A549 (cell line): ENCODE measurements around the gene LACC1. TPM values are rescaled to one million over a fixed set of nuclear protein-coding genes. Genes with fewer than 3 reads are reported as not detected.

ENCODE experiments used
- ATAC-seq, 2 experiments: fragments of 200-7000 bp in 1 of 2; fragments of >200 bp in 1 of 2; cut with Nextera tagmentation in 1 of 2; cut with Tn5 transposase in 1 of 2; 3 replicates each; pipeline versions ENCODE4 v1.8.0 to v1.9.1; 2018 to 2020; ENCODE audit warnings: mild to moderate bottlenecking in 1 of 2, moderate library complexity in 1 of 2
- CTCF ChIA-PET: fragments of 300-600 bp; sonication (Branson Sonifier 250); formaldehyde crosslinking; extraction: SDS; loops from one replicate; lab custom pipeline; 2021; ENCODE audit warnings: antibody characterized with exemption, inconsistent platforms; lab: Yijun Ruan, JAX
- POLR2A ChIA-PET: fragments of 350-600 bp; formaldehyde crosslinking; extraction: SDS; loops from one replicate; lab custom pipeline; 2021; ENCODE audit warnings: antibody characterized with exemption, inconsistent platforms; lab: Yijun Ruan, JAX
- DNase-seq, 2 experiments: peaks; one replicate each; pipeline versions ENCODE4 v3.0.0 to v3.0.0-alpha.2; 2011 to 2016; ENCODE audit warnings: low read depth in 1 of 2, low spot score in 1 of 2
- FAIRE-seq: peaks from 2 replicates; lab custom pipeline; 2011; peaks lifted over from hg19 to GRCh38; lab: Jason Lieb, UNC
- H3K27ac ChIP-seq, 2 experiments: fragments of >200 bp; sonication (Bioruptor Twin); formaldehyde crosslinking; 3 replicates each; pipeline ENCODE4 v1.5.1; 2016 to 2017
- H3K4me1 ChIP-seq: fragments of >200 bp; sonication (Bioruptor Twin); formaldehyde crosslinking; 3 replicates; pipeline ENCODE4 v1.6.1; 2016
- H3K4me2 ChIP-seq: fragments of >200 bp; sonication (Bioruptor Twin); formaldehyde crosslinking; 3 replicates; pipeline ENCODE4 v1.6.1; 2016
- H3K4me3 ChIP-seq: fragments of >200 bp; sonication (Bioruptor Twin); formaldehyde crosslinking; 3 replicates; pipeline ENCODE4 v1.5.1; 2016
- H3K9me3 ChIP-seq: fragments of >200 bp; sonication (Bioruptor Twin); formaldehyde crosslinking; 3 replicates; pipeline ENCODE4 v1.6.1; 2016
- ATOH8 ChIP-seq: fragments of 250-450 bp; sonication (Bioruptor Pico); IDR thresholded peaks from 2 replicates; pipeline ENCODE4 v1.5.0; 2020; ENCODE audit warnings: low read depth, mild to moderate bottlenecking, moderate library complexity
- BCL3 ChIP-seq: fragments of >200 bp; sonication (Bioruptor Twin); formaldehyde crosslinking; IDR thresholded peaks from 3 replicates; pipeline ENCODE4 v1.6.1; 2016
- BHLHE40 ChIP-seq: IDR thresholded peaks from 2 replicates; pipeline ENCODE4 v1.6.1; 2012; ENCODE audit warnings: low read depth, low read length, inconsistent platforms
- CEBPB ChIP-seq, 2 experiments: fragments of >200 bp in 1 of 2; sonication (Bioruptor Twin) in 1 of 2; formaldehyde crosslinking in 1 of 2; IDR thresholded peaks; 2 replicates each; pipeline ENCODE4 v1.6.1; 2012 to 2016
- CHD2 ChIP-seq: fragments of 150-350 bp; IDR thresholded peaks from 2 replicates; pipeline ENCODE4 v1.6.1; 2014; ENCODE audit warnings: low read length; ENCODE audit not compliant: partially characterized antibody
- E2F6 ChIP-seq: IDR thresholded peaks from 2 replicates; pipeline ENCODE4 v1.6.1; 2012; ENCODE audit warnings: low read depth, borderline replicate concordance
- EHF ChIP-seq: fragments of 250-450 bp; sonication (Bioruptor Pico); IDR thresholded peaks from 2 replicates; pipeline ENCODE4 v1.5.0; 2020; ENCODE audit warnings: mild to moderate bottlenecking
- ELK1 ChIP-seq: fragments of 150-350 bp; IDR thresholded peaks from 2 replicates; pipeline ENCODE4 v1.6.1; 2014; ENCODE audit warnings: low read depth, mild to moderate bottlenecking, low read length
- EP300 ChIP-seq, 2 experiments: fragments of >200 bp; sonication (Bioruptor Twin); formaldehyde crosslinking; IDR thresholded peaks; 2 replicates in 1 of 2; 3 replicates in 1 of 2; pipeline ENCODE4 v1.6.1; 2016 to 2017
- ESRRA ChIP-seq: fragments of 150-350 bp; IDR thresholded peaks from 2 replicates; pipeline ENCODE4 v1.6.1; 2014; ENCODE audit warnings: mild to moderate bottlenecking, low read length, borderline replicate concordance
- FOSB ChIP-seq: fragments of 250-450 bp; sonication (Bioruptor Pico); IDR thresholded peaks from 2 replicates; pipeline ENCODE4 v1.5.0; 2020; ENCODE audit warnings: mild to moderate bottlenecking, moderate library complexity
- FOXS1 ChIP-seq: fragments of 250-450 bp; sonication (Bioruptor Pico); IDR thresholded peaks from 2 replicates; pipeline ENCODE4 v1.5.0; 2020; ENCODE audit warnings: mild to moderate bottlenecking, moderate library complexity
- GATA3 ChIP-seq: IDR thresholded peaks from 2 replicates; pipeline ENCODE4 v1.6.1; 2012; ENCODE audit warnings: borderline replicate concordance
- HDAC2 ChIP-seq: fragments of 200-600 bp; sonication (generic); IDR thresholded peaks from 2 replicates; pipeline ENCODE4 v1.6.1; 2016
- HES2 ChIP-seq: fragments of >200 bp; sonication (Bioruptor Twin); formaldehyde crosslinking; IDR thresholded peaks from 2 replicates; pipeline ENCODE4 v1.6.1; 2016
- HMGXB4 ChIP-seq: fragments of 250-450 bp; sonication (Bioruptor Pico); IDR thresholded peaks from 2 replicates; pipeline ENCODE4 v1.5.0; 2021; ENCODE audit warnings: mild to moderate bottlenecking, moderate library complexity, borderline replicate concordance
- HOXA7 ChIP-seq: fragments of 250-450 bp; sonication (Bioruptor Pico); IDR thresholded peaks from 2 replicates; pipeline ENCODE4 v1.5.0; 2020; ENCODE audit warnings: mild to moderate bottlenecking, moderate library complexity
- JUN ChIP-seq, 2 experiments: fragments of >200 bp; sonication (Bioruptor Twin); formaldehyde crosslinking; IDR thresholded peaks; 2 replicates in 1 of 2; 3 replicates in 1 of 2; pipeline ENCODE4 v1.6.1; 2016 to 2017
- JUNB ChIP-seq: fragments of >200 bp; sonication (Bioruptor Twin); formaldehyde crosslinking; IDR thresholded peaks from 2 replicates; pipeline ENCODE4 v1.6.1; 2016
- MAX ChIP-seq: IDR thresholded peaks from 2 replicates; pipeline ENCODE4 v1.6.1; 2012
- MAZ ChIP-seq: fragments of 150-350 bp; IDR thresholded peaks from 2 replicates; pipeline ENCODE4 v1.6.1; 2014; ENCODE audit warnings: antibody characterized with exemption, low read depth, low read length, borderline replicate concordance
- NFE2L2 ChIP-seq: fragments of 150-350 bp; conservative IDR thresholded peaks from 2 replicates; pipeline ENCODE4 v1.6.1; 2014; ENCODE audit warnings: low read length
- NR3C1 ChIP-seq: fragments of >200 bp; sonication (Bioruptor Twin); formaldehyde crosslinking; IDR thresholded peaks from 3 replicates; pipeline ENCODE4 v1.6.1; 2017
- PHF8 ChIP-seq: fragments of 200-600 bp; sonication (generic); IDR thresholded peaks from 2 replicates; pipeline ENCODE4 v1.6.1; 2016; ENCODE audit warnings: low read depth, mild to moderate bottlenecking, antibody characterized with exemption, moderate library complexity, borderline replicate concordance
- POLR2A ChIP-seq: IDR thresholded peaks from 2 replicates; pipeline ENCODE4 v1.6.1; 2012; ENCODE audit warnings: mild to moderate bottlenecking, low read length
- POLR2AphosphoS2 ChIP-seq: conservative IDR thresholded peaks from 2 replicates; pipeline ENCODE4 v1.6.1; 2012; ENCODE audit warnings: low read length, improper control_type of control experiment, inconsistent platforms
- RAD21 ChIP-seq, 2 experiments: fragments of >200 bp in 1 of 2; sonication (Bioruptor Twin) in 1 of 2; formaldehyde crosslinking in 1 of 2; IDR thresholded peaks in 1 of 2; conservative IDR thresholded peaks in 1 of 2; 2 replicates in 1 of 2; 3 replicates in 1 of 2; pipeline ENCODE4 v1.6.1; 2012 to 2018; ENCODE audit warnings: inconsistent platforms in 1 of 2
- RCOR1 ChIP-seq: fragments of 150-350 bp; IDR thresholded peaks from 2 replicates; pipeline ENCODE4 v1.6.1; 2014; ENCODE audit warnings: antibody characterized with exemption, low read length, low read depth
- RNF2 ChIP-seq: fragments of 200-600 bp; sonication (generic); IDR thresholded peaks from 2 replicates; pipeline ENCODE4 v1.6.1; 2016; ENCODE audit warnings: low read depth, mild to moderate bottlenecking, antibody characterized with exemption, moderate library complexity, borderline replicate concordance
- TP53 ChIP-seq: fragments of 250-450 bp; sonication (Bioruptor Pico); IDR thresholded peaks from 2 replicates; pipeline ENCODE4 v1.5.0; 2021; ENCODE audit warnings: mild to moderate bottlenecking, moderate library complexity
- WGBS: methylation state at CpG from one replicate; pipeline ENCODE4 v1.1.6; 2017; ENCODE audit errors: missing lambda C conversion rate; 5-methylcytosine and 5-hydroxymethylcytosine counted together
- polyA plus RNA-seq, 4 experiments: library from polyadenylated mRNA; depleted of rRNA in 3 of 4; stranded (reverse); fragments of >200 nt; fragmentation: RNase III in 1 of 4; extraction: RNeasy Plus Mini Kit Qiagen cat#74134 plus additional on column Dnase treatment in 1 of 4; gene quantifications; 2 replicates in 3 of 4; 3 replicates in 1 of 4; pipeline ENCODE4 v1.2.3, GENCODE V29; 2011 to 2017

The LACC1 gene
- polyA plus RNA-seq, 2 of the 4 experiments (the other 2 are of a cell fraction) = 2.2 to 4.8 TPM

GRCh38 chr13:43911871-43912270 is 32.2 kb downstream of the LACC1 start:
- ChIA-PET POLR2A (interaction anchor here (2.0 kb wide), 1 partner anchor 525 kb away, joined by 8 read pairs; no protein-coding TSS in a partner anchor), CTCF (interaction anchor here (1.0 to 1.6 kb wide), 2 partner anchors 136 to 523 kb away, joined by 3 read pairs; no protein-coding TSS in a partner anchor)
- WGBS = 96% methylated on average over 3 of the region's 3 CpGs
- FAIRE-seq (no peak), DNase-seq (no peak), ATAC-seq (no peak)
- no peaks in the 10 kb centered on the region for H3K9me3 ChIP-seq
- H3K27ac ChIP-seq = no peak overlapping the region
- TF ChIP-seq RAD21 (conservative IDR thresholded peaks at IDR 0.05 in 1 of 2, IDR thresholded peaks at IDR 0.05 in 1 of 2) = no peak
- no peak for TF ChIP-seq PHF8
- no peak for TF ChIP-seq MAX
- no peak for TF ChIP-seq NFE2L2
- no peak for TF ChIP-seq GATA3
- TF ChIP-seq HOXA7 (CRISPR knock-in tag) = no peak
- TF ChIP-seq EHF (CRISPR knock-in tag) = no peak
- no peak for TF ChIP-seq HDAC2
- no peak for TF ChIP-seq ELK1
- no peak for TF ChIP-seq JUN (IDR thresholded peaks at IDR 0.05)
- TF ChIP-seq JUNB = no peak
- TF ChIP-seq NR3C1 = no peak
- no peak for TF ChIP-seq BHLHE40
- no peak for TF ChIP-seq RCOR1
- no peak for TF ChIP-seq FOSB
- TF ChIP-seq ATOH8 (CRISPR knock-in tag) = no peak
- no peak for TF ChIP-seq HMGXB4 (CRISPR knock-in tag)
- no peak for TF ChIP-seq POLR2AphosphoS2
- no peak for TF ChIP-seq CHD2
- TF ChIP-seq BCL3 = no peak
- no peak overlapping the region for H3K4me3 ChIP-seq
- H3K4me1 ChIP-seq = peaks cover 29% of the 10 kb centered on the region
- H3K4me2 ChIP-seq = no peak overlapping the region

- WGBS = 95% methylated on average over 6 of the region's 6 CpGs
- DNase-seq = no peak
- CTCF ChIA-PET = interaction anchor here (1.3 kb wide), 1 partner anchor 9 kb away, joined by 5 read pairs; no protein-coding TSS in a partner anchor
- Histone ChIP-seq H3K9me3 (no peaks in the 10 kb centered on the region), H3K4me3 (no peak overlapping the region)
- TF ChIP-seq BCL3 (no peak), CEBPB (IDR thresholded peaks at IDR 0.05) (no peak), POLR2AphosphoS2 (no peak), E2F6 (no peak), EP300 (IDR thresholded peaks at IDR 0.05) (no peak), TP53 (CRISPR knock-in tag) (no peak), POLR2A (no peak), JUN (IDR thresholded peaks at IDR 0.05) (no peak), RNF2 (no peak), MAZ (no peak), HES2 (no peak), NFE2L2 (no peak), ESRRA (no peak), HOXA7 (CRISPR knock-in tag) (no peak), FOXS1 (CRISPR knock-in tag) (no peak)
- TF ChIP-seq, all 56 proteins: peak for 0
- H3K4me1 ChIP-seq = peaks cover 6% of the 10 kb centered on the region; the same call in 1 of the 3 replicates
- H3K27ac ChIP-seq = no peak overlapping the region
- no peak for FAIRE-seq
- POLR2A ChIA-PET = no interaction called here
- no peak for ATAC-seq
- H3K4me2 ChIP-seq = no peak overlapping the region
Observed at GRCh38 chr13:43915451-43915850, 35.7 kb downstream of the LACC1 start.
